Tibial artery (tissue), 4 donors: ENCODE data around the gene DECR2.

Experiments used
- DNase-seq, 2 donors: peaks; one replicate each; pipeline ENCODE4 v3.0.0-alpha.2; 2019
- H3K27ac ChIP-seq, 2 donors: fragments of 200-600 bp; sonication (generic) in 1 of 2; 1 replicate in 1 of 2; 2 replicates in 1 of 2; pipeline ENCODE4 v1.5.1; 2018 to 2019; ENCODE audit warnings: mild to moderate bottlenecking in 1 of 2
- H3K27me3 ChIP-seq, 2 donors: fragments of 200-600 bp; sonication (generic) in 1 of 2; one replicate each; pipeline versions ENCODE4 v1.5.1 to v1.6.0; 2016 to 2019
- H3K36me3 ChIP-seq, 3 donors: fragments of 200-600 bp; sonication (generic) in 2 of 3; one replicate each; pipeline ENCODE4 v1.5.1; 2016 to 2019; ENCODE audit warnings: mild to moderate bottlenecking in 2 of 3
- H3K4me1 ChIP-seq, 4 donors: fragments of 200-600 bp; sonication (generic) in 2 of 4; 1 replicate in 3 of 4; 2 replicates in 1 of 4; pipeline ENCODE4 v1.5.1; 2016 to 2019
- H3K4me3 ChIP-seq, 2 donors: fragments of 200-600 bp; sonication (generic) in 1 of 2; 1 replicate in 1 of 2; 2 replicates in 1 of 2; pipeline ENCODE4 v1.5.1; 2018 to 2019; ENCODE audit warnings: mild to moderate bottlenecking in 2 of 2
- H3K9me3 ChIP-seq, 3 donors: fragments of 200-600 bp; sonication (generic) in 1 of 3; one replicate each; pipeline ENCODE4 v1.5.1; 2016 to 2019
- CTCF ChIP-seq, 2 experiments: fragments of 200-600 bp in 1 of 2; fragments of 450-650 bp in 1 of 2; IDR thresholded peaks; one replicate each; pipeline ENCODE4 v1.5.1; 2017 to 2019; ENCODE audit warnings: antibody characterized with exemption in 2 of 2, mild to moderate bottlenecking in 1 of 2, moderate library complexity in 1 of 2
- intact Hi-C: fragments of 100-400 bp; cut with DNase I; formaldehyde crosslinking; loops from one replicate; pipeline ENCODE4 v1.15.0; 2023; ENCODE audit warnings: low total_unique reads

DECR2 gene

GRCh38 chr16:455453-455852 lies 53.8 kb downstream of the DECR2 start:
- TF ChIP-seq CTCF (IDR thresholded peaks at IDR 0.05), result no peak
- H3K4me3 ChIP-seq, result no peak overlapping the region
- H3K4me1 ChIP-seq, result peaks cover 0 to 19% (median 12%) of the 10 kb centered on the region in 4 donors
- no peak overlapping the region for H3K27ac ChIP-seq
- DNase-seq, result no peak
- H3K36me3 ChIP-seq, result no peaks in the 10 kb centered on the region
- H3K9me3 ChIP-seq, result no peaks in the 10 kb centered on the region
- H3K27me3 ChIP-seq, result no peaks in the 10 kb centered on the region
- intact Hi-C loops, result no loop called here

- intact Hi-C loops, result no loop called here
- no peak overlapping the region for H3K4me3 ChIP-seq
- H3K9me3 ChIP-seq, result no peaks in the 10 kb centered on the region
- H3K27me3 ChIP-seq, result no peaks in the 10 kb centered on the region
- peaks cover 0 to 13% (median 5%) of the 10 kb centered on the region in 3 donors for H3K36me3 ChIP-seq
- DNase-seq, result peak in 1 of 2 donors; percentile 48
- H3K27ac ChIP-seq, result peak overlapping the region; percentile 34 to 60
- TF ChIP-seq CTCF (IDR thresholded peaks at IDR 0.05), result no peak
- H3K4me1 ChIP-seq, result peaks cover 0 to 18% (median 10%) of the 10 kb centered on the region in 4 donors
These were observed 55.3 kb downstream of the DECR2 start for GRCh38 chr16:456891-457483.

GRCh38 chr16:457732-458400 lies 56.2 kb downstream of the DECR2 start:
- no peaks in the 10 kb centered on the region for H3K9me3 ChIP-seq
- peaks cover 0 to 18% (median 10%) of the 10 kb centered on the region in 4 donors for H3K4me1 ChIP-seq
- peaks cover 3 to 21% (median 14%) of the 10 kb centered on the region in 3 donors for H3K36me3 ChIP-seq
- peak overlapping the region; percentile 34 to 60 for H3K27ac ChIP-seq
- DNase-seq, result no peak
- H3K27me3 ChIP-seq, result no peaks in the 10 kb centered on the region
- intact Hi-C loops, result no loop called here
- no peak overlapping the region for H3K4me3 ChIP-seq
- no peak for TF ChIP-seq CTCF (IDR thresholded peaks at IDR 0.05)

- DNase-seq, result no peak
- TF ChIP-seq CTCF (IDR thresholded peaks at IDR 0.05), result no peak
- Histone ChIP-seq H3K9me3 (no peaks in the 10 kb centered on the region), H3K36me3 (peaks cover 3 to 39% (median 17%) of the 10 kb centered on the region in 3 donors), H3K4me3 (no peak overlapping the region), H3K27me3 (no peaks in the 10 kb centered on the region), H3K27ac (no peak overlapping the region), H3K4me1 (peaks cover 0 to 18% (median 10%) of the 10 kb centered on the region in 4 donors)
- intact Hi-C loops, result no loop called here
These were observed 58.1 kb downstream of the DECR2 start for GRCh38 chr16:459761-460160.

- H3K9me3 ChIP-seq, result no peaks in the 10 kb centered on the region
- intact Hi-C loops, result no loop called here
- peaks cover 3 to 39% (median 17%) of the 10 kb centered on the region in 3 donors for H3K36me3 ChIP-seq
- TF ChIP-seq CTCF (IDR thresholded peaks at IDR 0.05), result no peak
- H3K4me1 ChIP-seq, result peaks cover 0 to 18% (median 10%) of the 10 kb centered on the region in 4 donors
- no peaks in the 10 kb centered on the region for H3K27me3 ChIP-seq
- H3K4me3 ChIP-seq, result no peak overlapping the region
- H3K27ac ChIP-seq, result no peak overlapping the region
- no peak for DNase-seq
These were observed 59.1 kb downstream of the DECR2 start for GRCh38 chr16:460787-461186.
